NCI-H2196 treated with DMSO at 0.1 percent for 48 hours (cell line): ENCODE results near the gene RAB25.
"Not testable (repeated sequence)": the region's sequence is repeated elsewhere in the genome, so short reads cannot be mapped to it uniquely, and the experiment has no call there.

Source experiments
- DNase-seq: peaks from one replicate; lab custom pipeline; 2025; ENCODE audit not compliant: unreplicated experiment; lab: John Stamatoyannopoulos, UW

RAB25 gene

DNA sequence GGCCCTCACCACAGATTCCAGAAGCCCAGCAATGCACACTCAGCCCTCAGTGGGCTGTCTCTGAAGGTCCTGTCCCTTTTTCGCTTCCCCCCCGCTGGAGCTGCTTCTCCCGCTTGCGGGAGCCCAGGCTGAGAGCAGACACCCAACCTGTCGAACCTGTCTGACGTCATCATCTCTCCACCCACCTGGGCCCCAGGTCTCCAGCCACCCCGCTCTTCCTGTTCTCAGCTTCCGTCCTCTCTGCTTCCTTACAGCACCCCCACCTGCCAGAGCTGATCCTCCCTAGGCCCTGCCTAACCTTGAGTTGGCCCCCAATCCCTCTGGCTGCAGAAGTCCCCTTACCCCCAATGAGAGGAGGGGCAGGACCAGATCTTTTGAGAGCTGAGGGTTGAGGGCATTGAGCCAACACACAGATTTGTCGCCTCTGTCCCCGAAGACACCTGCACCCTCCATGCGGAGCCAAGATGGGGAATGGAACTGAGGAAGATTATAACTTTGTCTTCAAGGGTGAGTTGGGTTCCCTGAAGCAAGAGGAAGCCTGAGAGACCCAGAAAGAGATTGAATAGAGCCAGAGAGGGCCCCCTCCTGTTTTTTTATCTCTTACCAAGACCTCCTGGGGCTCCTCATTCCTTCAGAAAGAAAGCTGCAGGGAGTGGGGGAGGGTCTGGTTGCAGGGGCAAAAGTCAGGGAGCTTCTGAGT is at the start of gene RAB25:
RAB25 (plus strand) TSS at position 224 of the 700 bp plus-strand sequence; CDS start at position 465, 241 bp downstream.
- peak; percentile 68 for DNase-seq

DNA sequence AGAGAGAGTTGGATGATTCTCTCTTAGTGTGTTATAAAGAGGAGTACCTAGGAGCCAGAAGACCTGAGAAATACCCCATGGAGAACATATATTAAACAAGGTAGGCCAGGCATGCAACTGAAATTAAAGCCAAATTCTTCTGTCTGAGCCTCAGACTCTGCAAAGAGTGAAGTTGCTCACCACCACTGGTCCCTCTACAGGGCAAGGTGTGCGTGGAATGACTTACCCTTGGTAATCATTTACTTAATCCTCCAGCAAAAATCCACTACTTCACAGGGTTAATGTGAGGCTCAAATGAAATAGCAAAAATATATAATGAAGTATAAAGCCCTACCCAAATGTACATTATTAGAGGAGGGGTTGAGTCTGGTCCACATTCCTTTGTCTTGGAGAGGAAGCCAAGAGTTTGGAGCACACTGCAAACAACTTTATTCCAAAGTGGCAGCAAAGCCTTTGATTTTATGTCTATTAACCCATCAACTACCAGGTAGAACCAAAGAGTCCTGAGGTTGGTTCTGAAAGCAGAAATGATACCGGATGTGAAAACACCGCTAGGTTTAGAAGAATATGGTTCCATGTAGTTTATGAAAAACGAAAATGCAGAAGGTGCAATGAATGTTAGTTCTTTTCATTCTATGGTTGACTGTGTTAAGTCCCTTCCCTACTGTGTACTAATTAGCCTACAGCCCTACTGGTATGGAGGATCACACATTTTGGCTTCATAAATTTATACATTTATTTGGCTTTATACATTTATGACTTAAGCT is 48.7 kb upstream of the RAB25 start:
- no peak for DNase-seq

- no peak for DNase-seq
These were observed 46.1 kb upstream of the RAB25 start for GRCh38 chr1:156014829-156015228.

GRCh38 chr1:156019946-156020292 is 41.0 kb upstream of the RAB25 start:
- DNase-seq, result no peak

DNA sequence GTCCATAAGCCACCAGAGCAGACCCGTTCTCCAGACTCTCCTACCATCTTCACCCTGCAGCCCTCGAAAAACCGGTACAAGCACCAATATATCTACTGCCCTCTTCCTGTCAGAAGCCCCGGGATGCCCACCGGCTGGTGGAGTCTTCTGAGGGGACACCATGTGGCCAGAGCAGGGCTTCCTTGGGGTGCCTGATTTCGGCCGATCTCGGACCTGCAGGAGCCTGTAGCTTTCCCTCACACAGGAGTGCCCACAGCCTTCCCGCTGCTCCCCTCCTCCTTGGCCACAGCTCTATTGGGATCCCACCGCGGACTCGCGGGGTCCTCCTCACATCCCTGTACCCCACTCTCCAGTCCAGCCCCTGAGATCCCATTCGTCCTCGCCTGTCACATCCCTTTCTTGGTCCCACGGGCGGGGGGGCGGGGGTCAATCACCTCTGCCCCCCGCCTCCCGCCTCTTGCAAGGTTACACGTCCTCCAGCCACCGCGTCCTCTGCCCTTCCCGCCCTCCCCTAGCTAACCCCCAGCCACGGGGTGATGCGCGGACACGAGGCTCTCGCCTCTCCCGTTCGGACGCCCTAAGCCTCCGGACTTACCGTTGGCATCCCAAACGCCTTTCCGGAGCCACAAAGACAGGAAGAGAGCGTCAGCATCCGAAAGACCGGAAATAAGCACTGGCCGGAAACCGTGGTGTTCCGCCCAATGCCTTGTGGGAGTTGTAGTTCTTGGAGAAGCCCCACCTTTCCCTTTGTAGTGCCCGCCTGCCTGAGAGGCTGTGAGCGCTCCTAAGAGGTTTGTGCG is 40.5 kb upstream of the RAB25 start, which contains the start of gene SSR2:
SSR2 (minus strand) TSS at position 659 of the 800 bp plus-strand sequence. CDS start 784 bp downstream, outside the sequence.
- DNase-seq, result peak; percentile 85

DNA sequence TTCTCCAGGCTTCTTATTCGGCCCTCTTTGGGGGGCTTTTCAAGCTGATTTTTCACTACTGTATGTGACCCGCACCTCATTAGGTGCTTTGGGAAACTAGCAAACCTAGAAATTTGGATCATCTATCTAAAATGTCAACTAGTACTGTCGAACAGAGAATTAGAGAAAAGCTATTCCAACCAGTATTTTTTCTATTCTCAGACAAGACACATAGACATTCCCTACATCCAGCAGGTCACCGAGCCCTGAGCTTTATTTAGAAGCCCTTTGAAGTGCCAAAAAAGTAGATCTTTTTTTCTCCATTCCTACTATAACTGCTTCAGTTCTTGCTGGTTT is 39.9 kb upstream of the RAB25 start:
- no peak for DNase-seq

DNA sequence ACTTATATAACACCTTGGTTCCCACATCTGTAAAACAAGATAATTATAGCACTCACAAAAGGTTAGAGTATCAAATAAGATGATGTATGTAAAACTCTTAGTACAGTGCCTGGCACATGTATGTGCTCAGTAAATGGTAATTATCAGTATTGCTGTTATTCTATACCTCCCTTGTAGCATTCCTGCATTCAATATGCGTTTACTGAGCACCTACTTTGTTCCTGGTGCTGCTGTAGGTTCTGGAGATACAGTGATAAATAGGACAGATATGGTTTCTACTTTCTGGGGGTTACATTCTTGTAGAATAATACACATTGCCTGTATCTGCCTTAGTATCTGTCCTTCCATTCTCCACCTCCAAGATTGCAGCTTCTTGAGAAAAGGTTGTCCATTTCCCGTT is 39.0 kb upstream of the RAB25 start:
- no peak for DNase-seq

GRCh38 chr1:156024801-156025200 is 36.2 kb upstream of the RAB25 start:
- DNase-seq, result no peak

- no peak for DNase-seq
These were observed 35.1 kb upstream of the RAB25 start for GRCh38 chr1:156025876-156026275.

DNA sequence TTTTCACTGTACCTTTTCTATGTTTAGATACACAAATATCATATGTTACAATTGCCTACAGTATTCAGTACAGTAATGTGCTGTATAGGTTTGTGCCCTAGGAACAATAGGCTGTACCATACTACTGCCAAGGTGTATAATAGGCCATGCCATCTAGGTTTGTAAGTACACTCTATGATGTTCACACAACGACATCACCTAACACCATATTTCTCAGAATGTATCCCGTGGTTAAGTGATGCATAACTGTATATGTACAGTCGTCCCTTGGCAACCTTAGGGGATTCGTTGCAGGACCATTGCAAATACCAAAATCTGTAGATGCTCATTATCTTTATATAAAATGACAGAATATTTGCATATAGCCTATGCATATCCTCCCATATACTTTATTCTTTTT is 34.4 kb upstream of the RAB25 start:
- DNase-seq, result no peak

DNA sequence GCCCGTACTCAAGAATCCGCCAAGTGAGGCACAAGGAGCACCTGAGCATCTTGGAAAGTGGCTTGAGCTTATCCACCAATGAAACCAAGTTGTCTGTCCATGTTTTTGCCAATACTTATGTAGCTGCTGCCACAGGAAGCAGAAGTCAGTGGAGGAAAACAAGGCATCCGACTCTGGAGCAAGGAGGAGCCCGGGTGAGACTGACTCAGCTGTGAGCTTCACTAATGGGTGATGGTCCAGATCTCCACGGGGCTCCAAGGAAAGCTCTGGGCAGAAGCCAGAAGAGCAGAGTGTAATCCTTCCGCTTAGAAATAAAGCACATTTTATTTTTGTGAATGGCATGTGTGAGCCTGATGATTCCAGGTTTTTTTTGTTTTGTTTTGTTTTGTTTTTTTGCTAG is 27.9 kb upstream of the RAB25 start:
- no peak for DNase-seq

GRCh38 chr1:156034991-156035390 is 26.0 kb upstream of the RAB25 start:
- not testable (repeated sequence) for DNase-seq

DNA sequence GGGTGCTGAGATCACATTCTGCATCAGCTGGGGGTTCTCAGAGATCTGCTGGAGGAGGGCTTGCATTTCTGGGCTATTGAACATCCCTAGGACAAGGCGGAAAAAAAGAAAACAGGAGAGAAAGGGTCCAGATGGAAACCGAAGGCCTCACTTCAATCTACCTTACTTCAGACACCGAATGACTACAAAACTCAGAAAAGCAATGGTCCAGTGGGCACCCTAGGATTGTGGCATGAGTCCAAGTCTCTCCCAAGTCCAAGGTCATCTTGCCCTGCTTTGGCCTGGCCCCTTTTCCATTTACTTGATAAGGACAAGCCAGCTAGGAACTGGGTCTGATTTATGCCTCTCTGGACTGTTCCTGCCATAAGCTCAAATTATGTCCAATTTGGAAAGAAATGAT is 18.1 kb upstream of the RAB25 start:
- no peak for DNase-seq

- DNase-seq, result no peak
These were observed 15.9 kb upstream of the RAB25 start for GRCh38 chr1:156045076-156045475.

DNA sequence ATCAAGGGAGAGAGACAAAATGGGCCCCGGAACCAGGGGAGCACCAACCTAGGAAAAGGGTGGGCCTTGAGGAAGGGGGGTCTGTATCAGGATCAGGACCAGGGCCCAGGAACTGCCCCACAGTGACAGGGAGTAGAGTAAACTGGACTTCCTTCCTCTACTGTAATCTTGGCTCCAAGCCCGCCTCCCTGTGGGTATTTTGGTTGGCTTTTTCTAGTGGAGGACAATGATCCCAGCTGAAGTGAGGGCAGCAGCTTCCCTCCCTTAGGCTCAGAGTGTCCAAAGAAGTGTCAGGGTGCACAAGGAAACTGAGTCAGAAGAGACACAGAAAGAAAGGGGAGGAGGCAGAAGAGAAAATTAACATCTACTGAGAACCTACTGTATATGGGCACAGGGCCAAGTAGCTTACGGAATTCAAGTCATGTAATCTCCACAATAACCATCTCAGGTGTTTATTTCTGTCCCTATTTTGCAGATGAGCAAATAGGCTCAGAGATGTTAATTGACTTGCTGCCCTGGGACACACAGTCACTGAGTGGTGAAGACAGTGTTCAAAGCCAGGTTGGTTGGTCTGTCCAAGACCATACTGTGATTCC is 12.2 kb upstream of the RAB25 start:
- DNase-seq, result no peak

DNA sequence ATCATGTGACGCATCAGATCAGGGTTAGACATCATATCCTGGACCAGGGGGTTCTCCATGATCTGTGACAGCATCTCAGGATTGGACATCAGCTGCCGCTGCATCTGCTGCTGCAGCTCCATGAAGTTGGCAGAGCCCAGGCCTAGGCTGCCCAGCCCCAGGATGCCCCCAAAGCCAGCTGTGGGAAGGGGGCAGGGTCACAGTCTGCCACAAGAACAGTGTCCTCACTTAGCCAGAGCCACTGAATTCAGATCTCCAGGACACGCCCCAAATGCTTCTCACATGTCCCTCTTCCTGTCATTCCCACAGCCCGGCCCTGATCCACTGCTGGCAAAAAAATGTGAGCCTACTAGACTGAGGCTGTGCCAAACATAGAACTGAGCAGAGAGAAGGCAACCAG is 10.6 kb upstream of the RAB25 start:
- no peak for DNase-seq

GRCh38 chr1:156051011-156051725 is 9.8 kb upstream of the RAB25 start:
- no peak for DNase-seq

GRCh38 chr1:156052862-156053767 is 7.8 kb upstream of the RAB25 start:
- DNase-seq, result peak; percentile 28

DNA sequence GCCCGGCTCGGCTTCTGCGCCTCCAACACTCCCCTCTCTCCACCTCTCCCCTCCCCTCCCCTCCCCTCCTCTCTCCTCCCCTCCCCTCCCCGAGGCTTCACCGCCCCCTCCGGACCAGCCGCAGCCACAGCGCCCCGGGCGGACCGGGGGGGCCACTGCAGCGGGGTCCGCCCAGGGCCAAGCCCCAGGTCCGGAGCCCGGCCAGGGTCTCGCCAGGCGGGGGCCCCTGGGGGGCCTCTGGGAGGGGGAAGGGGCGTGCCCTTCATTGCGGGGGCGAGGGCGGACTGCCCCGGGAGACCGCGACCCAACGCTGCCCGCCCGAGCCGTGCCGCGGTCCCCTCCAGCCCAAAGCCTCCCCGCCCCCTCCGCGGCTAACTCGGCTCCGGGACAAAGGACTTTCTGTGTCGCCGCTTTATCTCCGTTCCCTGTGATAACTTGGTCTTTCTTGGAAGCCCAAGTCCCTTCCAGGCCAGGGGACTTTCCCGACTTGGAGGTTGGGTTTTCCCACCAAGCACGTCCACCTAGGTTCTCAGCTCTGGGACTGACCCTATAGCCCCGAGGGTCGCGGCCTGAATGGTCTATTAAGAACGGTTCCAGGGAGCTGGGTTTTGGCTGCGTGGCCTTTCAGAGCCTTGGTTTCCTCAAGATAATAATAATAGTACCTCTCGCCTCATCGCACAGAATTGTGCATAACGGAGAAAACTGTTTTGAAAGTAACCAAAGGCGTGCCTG is 7.0 kb upstream of the RAB25 start, which contains the start of gene UBQLN4:
UBQLN4 (minus strand) TSS at position 31 of the 732 bp plus-strand sequence. CDS start 97 bp downstream, outside the sequence.
- DNase-seq, result peak; percentile 79
